A549 (cell line): Measurements from ENCODE around the gene IL4. TPM values are rescaled to one million over a fixed set of nuclear protein-coding genes. Genes with fewer than 3 reads are reported as not detected.

Source experiments
- ATAC-seq, 2 experiments: fragments of 200-7000 bp in 1 of 2; fragments of >200 bp in 1 of 2; cut with Nextera tagmentation in 1 of 2; cut with Tn5 transposase in 1 of 2; 3 replicates each; pipeline versions ENCODE4 v1.8.0 to v1.9.1; 2018 to 2020; ENCODE audit warnings: mild to moderate bottlenecking in 1 of 2, moderate library complexity in 1 of 2
- CTCF ChIA-PET: fragments of 300-600 bp; sonication (Branson Sonifier 250); formaldehyde crosslinking; extraction: SDS; loops from one replicate; lab custom pipeline; 2021; ENCODE audit warnings: antibody characterized with exemption, inconsistent platforms; lab: Yijun Ruan, JAX
- POLR2A ChIA-PET: fragments of 350-600 bp; formaldehyde crosslinking; extraction: SDS; loops from one replicate; lab custom pipeline; 2021; ENCODE audit warnings: antibody characterized with exemption, inconsistent platforms; lab: Yijun Ruan, JAX
- DNase-seq, 2 experiments: peaks; one replicate each; pipeline versions ENCODE4 v3.0.0 to v3.0.0-alpha.2; 2011 to 2016; ENCODE audit warnings: low read depth in 1 of 2, low spot score in 1 of 2
- FAIRE-seq: peaks from 2 replicates; lab custom pipeline; 2011; peaks lifted over from hg19 to GRCh38; lab: Jason Lieb, UNC
- H3K27ac ChIP-seq, 2 experiments: fragments of >200 bp; sonication (Bioruptor Twin); formaldehyde crosslinking; 3 replicates each; pipeline ENCODE4 v1.5.1; 2016 to 2017
- H3K4me1 ChIP-seq: fragments of >200 bp; sonication (Bioruptor Twin); formaldehyde crosslinking; 3 replicates; pipeline ENCODE4 v1.6.1; 2016
- H3K4me2 ChIP-seq: fragments of >200 bp; sonication (Bioruptor Twin); formaldehyde crosslinking; 3 replicates; pipeline ENCODE4 v1.6.1; 2016
- H3K4me3 ChIP-seq: fragments of >200 bp; sonication (Bioruptor Twin); formaldehyde crosslinking; 3 replicates; pipeline ENCODE4 v1.5.1; 2016
- H3K9me3 ChIP-seq: fragments of >200 bp; sonication (Bioruptor Twin); formaldehyde crosslinking; 3 replicates; pipeline ENCODE4 v1.6.1; 2016
- BCL3 ChIP-seq: fragments of >200 bp; sonication (Bioruptor Twin); formaldehyde crosslinking; IDR thresholded peaks from 3 replicates; pipeline ENCODE4 v1.6.1; 2016
- BHLHE40 ChIP-seq: IDR thresholded peaks from 2 replicates; pipeline ENCODE4 v1.6.1; 2012; ENCODE audit warnings: low read depth, low read length, inconsistent platforms
- CBX2 ChIP-seq: fragments of 200-600 bp; sonication (generic); IDR thresholded peaks from 2 replicates; pipeline ENCODE4 v1.6.1; 2016; ENCODE audit warnings: low read depth, mild to moderate bottlenecking, borderline replicate concordance
- CBX8 ChIP-seq: fragments of 200-600 bp; sonication (generic); IDR thresholded peaks from 2 replicates; pipeline ENCODE4 v1.6.1; 2016
- CTCF ChIP-seq: fragments of >200 bp; sonication (Bioruptor Twin); formaldehyde crosslinking; IDR thresholded peaks from 3 replicates; pipeline ENCODE4 v1.5.1; 2016
- ELK1 ChIP-seq: fragments of 150-350 bp; IDR thresholded peaks from 2 replicates; pipeline ENCODE4 v1.6.1; 2014; ENCODE audit warnings: low read depth, mild to moderate bottlenecking, low read length
- ESRRA ChIP-seq: fragments of 150-350 bp; IDR thresholded peaks from 2 replicates; pipeline ENCODE4 v1.6.1; 2014; ENCODE audit warnings: mild to moderate bottlenecking, low read length, borderline replicate concordance
- FOXS1 ChIP-seq: fragments of 250-450 bp; sonication (Bioruptor Pico); IDR thresholded peaks from 2 replicates; pipeline ENCODE4 v1.5.0; 2020; ENCODE audit warnings: mild to moderate bottlenecking, moderate library complexity
- GATA3 ChIP-seq: IDR thresholded peaks from 2 replicates; pipeline ENCODE4 v1.6.1; 2012; ENCODE audit warnings: borderline replicate concordance
- HOXB13 ChIP-seq: fragments of 250-450 bp; sonication (Bioruptor Pico); IDR thresholded peaks from 2 replicates; pipeline ENCODE4 v1.5.0; 2020; ENCODE audit warnings: low read depth, mild to moderate bottlenecking, moderate library complexity
- JUNB ChIP-seq: fragments of >200 bp; sonication (Bioruptor Twin); formaldehyde crosslinking; IDR thresholded peaks from 2 replicates; pipeline ENCODE4 v1.6.1; 2016
- KDM1A ChIP-seq: fragments of 200-600 bp; sonication (generic); IDR thresholded peaks from 2 replicates; pipeline ENCODE4 v1.6.1; 2016; ENCODE audit warnings: low read depth, mild to moderate bottlenecking
- KDM5A ChIP-seq: fragments of 200-600 bp; sonication (generic); IDR thresholded peaks from 2 replicates; pipeline ENCODE4 v1.6.1; 2016; ENCODE audit warnings: antibody characterized with exemption, mild to moderate bottlenecking
- MAFK ChIP-seq: fragments of 450-650 bp; IDR thresholded peaks from 2 replicates; pipeline ENCODE4 v1.6.1; 2014; ENCODE audit not compliant: partially characterized antibody
- NPAS2 ChIP-seq: fragments of 250-450 bp; sonication (Bioruptor Pico); IDR thresholded peaks from 2 replicates; pipeline ENCODE4 v1.8.0; 2022; ENCODE audit warnings: mild to moderate bottlenecking, moderate library complexity, borderline replicate concordance
- PBX3 ChIP-seq: IDR thresholded peaks from 2 replicates; pipeline ENCODE4 v1.6.1; 2012
- POLR2A ChIP-seq: IDR thresholded peaks from 2 replicates; pipeline ENCODE4 v1.6.1; 2012; ENCODE audit warnings: mild to moderate bottlenecking, low read length
- POLR2AphosphoS2 ChIP-seq: conservative IDR thresholded peaks from 2 replicates; pipeline ENCODE4 v1.6.1; 2012; ENCODE audit warnings: low read length, improper control_type of control experiment, inconsistent platforms
- RARB ChIP-seq: fragments of 250-450 bp; sonication (Bioruptor Pico); IDR thresholded peaks from 2 replicates; pipeline ENCODE4 v1.8.0; 2021; ENCODE audit warnings: mild to moderate bottlenecking, moderate library complexity
- REST ChIP-seq: fragments of 200-600 bp; sonication (generic); IDR thresholded peaks from 2 replicates; pipeline ENCODE4 v1.6.1; 2016; ENCODE audit warnings: antibody characterized with exemption, mild to moderate bottlenecking, moderate library complexity
- RFX5 ChIP-seq: fragments of 450-650 bp; IDR thresholded peaks from 2 replicates; pipeline ENCODE4 v1.7.1; 2014; ENCODE audit warnings: antibody characterized with exemption, mild to moderate bottlenecking, moderate library complexity
- SMC3 ChIP-seq: fragments of >200 bp; sonication (Bioruptor Twin); formaldehyde crosslinking; IDR thresholded peaks from 3 replicates; pipeline ENCODE4 v1.6.1; 2018; ENCODE audit warnings: inconsistent platforms
- SREBF2 ChIP-seq: fragments of 450-650 bp; IDR thresholded peaks from 2 replicates; pipeline ENCODE4 v1.6.1; 2014; ENCODE audit warnings: mild to moderate bottlenecking, moderate library complexity
- TFCP2L1 ChIP-seq: fragments of 250-450 bp; sonication (Bioruptor Pico); IDR thresholded peaks from 2 replicates; pipeline ENCODE4 v1.5.0; 2021; ENCODE audit warnings: mild to moderate bottlenecking
- ZC3H11A ChIP-seq: fragments of 450-650 bp; IDR thresholded peaks from 2 replicates; pipeline ENCODE4 v1.6.1; 2014; ENCODE audit warnings: antibody characterized with exemption, mild to moderate bottlenecking
- ZFP36 ChIP-seq: fragments of 450-650 bp; IDR thresholded peaks from 2 replicates; pipeline ENCODE4 v1.6.1; 2014; ENCODE audit warnings: borderline replicate concordance; ENCODE audit not compliant: partially characterized antibody
- ZNF302 ChIP-seq: fragments of 250-450 bp; sonication (Bioruptor Pico); IDR thresholded peaks from 2 replicates; pipeline ENCODE4 v1.9.0; 2021; ENCODE audit warnings: inconsistent platforms, mild to moderate bottlenecking, moderate library complexity
- WGBS: methylation state at CpG from one replicate; pipeline ENCODE4 v1.1.6; 2017; ENCODE audit errors: missing lambda C conversion rate; 5-methylcytosine and 5-hydroxymethylcytosine counted together
- polyA plus RNA-seq, 4 experiments: library from polyadenylated mRNA; depleted of rRNA in 3 of 4; stranded (reverse); fragments of >200 nt; fragmentation: RNase III in 1 of 4; extraction: RNeasy Plus Mini Kit Qiagen cat#74134 plus additional on column Dnase treatment in 1 of 4; gene quantifications; 2 replicates in 3 of 4; 3 replicates in 1 of 4; pipeline ENCODE4 v1.2.3, GENCODE V29; 2011 to 2017

IL4 gene
- polyA plus RNA-seq, 2 of the 4 experiments (the other 2 are of a cell fraction) = not detected

- TF ChIP-seq CTCF = no peak
- no peak for TF ChIP-seq SREBF2
- no peak for TF ChIP-seq TFCP2L1 (CRISPR knock-in tag)
- no peak for TF ChIP-seq FOXS1
- no peak for TF ChIP-seq KDM5A
- no peak for TF ChIP-seq BHLHE40
- no peak for TF ChIP-seq JUNB
- TF ChIP-seq, all 56 proteins: peak for 0
These were observed 32.5 kb upstream of the IL4 start (continued) for GRCh38 chr5:132641241-132641723.

- CTCF ChIA-PET = interaction anchor here (1.2 to 2.2 kb wide), 3 partner anchors 11 to 179 kb away, joined by 3 to 6 read pairs (median 5); no protein-coding TSS in a partner anchor
- H3K4me3 ChIP-seq = no peak overlapping the region
- no peaks in the 10 kb centered on the region for H3K4me1 ChIP-seq
- H3K4me2 ChIP-seq = no peak overlapping the region
- H3K27ac ChIP-seq = no peak overlapping the region
- WGBS = 96% methylated on average over 3 of the region's 3 CpGs
- H3K9me3 ChIP-seq = no peaks in the 10 kb centered on the region
- TF ChIP-seq CBX2 (no peak), JUNB (no peak), HOXB13 (no peak), POLR2A (no peak), ZNF302 (CRISPR knock-in tag) (no peak), POLR2AphosphoS2 (no peak), ELK1 (no peak), CBX8 (no peak), RARB (CRISPR knock-in tag) (no peak), MAFK (no peak), KDM1A (no peak), BCL3 (no peak), GATA3 (no peak), ZFP36 (no peak), ESRRA (no peak)
- TF ChIP-seq, all 56 proteins: peak for 0
- POLR2A ChIA-PET = no interaction called here
- FAIRE-seq (no peak), DNase-seq (no peak), ATAC-seq (no peak)
These were observed 31.9 kb upstream of the IL4 start for GRCh38 chr5:132641841-132642240.

GRCh38 chr5:132644177-132644576 lies 29.6 kb upstream of the IL4 start:
- H3K4me2 ChIP-seq = no peak overlapping the region
- no peaks in the 10 kb centered on the region for H3K9me3 ChIP-seq
- H3K27ac ChIP-seq = no peak overlapping the region
- FAIRE-seq (no peak), ATAC-seq (no peak), DNase-seq (no peak)
- H3K4me3 ChIP-seq = no peak overlapping the region
- H3K4me1 ChIP-seq = no peaks in the 10 kb centered on the region
- CTCF ChIA-PET = interaction anchor here (0.7 to 2.5 kb wide), 5 partner anchors 12 to 138 kb away, joined by 3 to 5 read pairs (median 3); no protein-coding TSS in a partner anchor
- POLR2A ChIA-PET = no interaction called here
- TF ChIP-seq SMC3 = no peak
- no peak for TF ChIP-seq JUNB
- TF ChIP-seq RFX5 = no peak
- no peak for TF ChIP-seq REST
- no peak for TF ChIP-seq ZC3H11A
- TF ChIP-seq KDM1A = no peak
- no peak for TF ChIP-seq PBX3
- no peak for TF ChIP-seq NPAS2 (CRISPR knock-in tag)
